Keratinocyte (primary cell): ENCODE data around the gene CHMP2B. TPM values are rescaled to one million over a fixed set of nuclear protein-coding genes. Genes with fewer than 3 reads are reported as not detected.

Source experiments
- DNase-seq: peaks from one replicate; pipeline ENCODE4 v3.0.0-alpha.2; 2011; ENCODE audit warnings: low read depth, missing footprints, low spot score
- FAIRE-seq: peaks from 2 replicates; lab custom pipeline; 2011; peaks lifted over from hg19 to GRCh38; lab: Jason Lieb, UNC
- H2AFZ ChIP-seq: 2 replicates; pipeline ENCODE4 v1.6.0; 2012; ENCODE audit warnings: low read length, control low read depth, inconsistent platforms; ENCODE audit not compliant: control insufficient read depth
- H3K27ac ChIP-seq: 2 replicates; pipeline ENCODE4 v1.5.1; 2011; ENCODE audit warnings: low read length; ENCODE audit not compliant: control insufficient read depth, insufficient read depth
- H3K27me3 ChIP-seq: 3 replicates; pipeline ENCODE4 v1.6.0; 2011; ENCODE audit warnings: low read length; ENCODE audit not compliant: control insufficient read depth, insufficient read depth; ENCODE audit errors: extremely low read depth
- H3K36me3 ChIP-seq, 2 experiments: 2 replicates in 1 of 2; 3 replicates in 1 of 2; pipeline ENCODE4 v1.5.1; 2011; ENCODE audit warnings: low read length in 2 of 2, mild to moderate bottlenecking in 1 of 2; ENCODE audit not compliant: control insufficient read depth in 2 of 2, insufficient read depth in 2 of 2; ENCODE audit errors: extremely low read depth in 1 of 2
- H3K4me1 ChIP-seq: 3 replicates; pipeline ENCODE4 v1.5.1; 2011; ENCODE audit warnings: low read length; ENCODE audit not compliant: control insufficient read depth, insufficient read depth; ENCODE audit errors: extremely low read depth
- H3K4me2 ChIP-seq: 3 replicates; pipeline ENCODE4 v1.6.0; 2011; ENCODE audit warnings: low read depth, low read length; ENCODE audit not compliant: control insufficient read depth, insufficient read depth; ENCODE audit errors: extremely low read depth
- H3K4me3 ChIP-seq, 3 experiments: fragments of 200-600 bp in 1 of 3; sonication (generic) in 1 of 3; 2 replicates in 2 of 3; 3 replicates in 1 of 3; pipeline ENCODE4 v1.5.1; 2011 to 2016; ENCODE audit warnings: low read length in 3 of 3, mild to moderate bottlenecking in 3 of 3, control low read depth in 2 of 3, inconsistent platforms in 1 of 3, low read depth in 1 of 3, mixed read lengths in 1 of 3, mixed run types in 1 of 3, moderate library complexity in 1 of 3; ENCODE audit not compliant: control insufficient read depth in 2 of 3, insufficient read depth in 2 of 3; ENCODE audit errors: extremely low read depth in 1 of 3
- H3K79me2 ChIP-seq: 2 replicates; pipeline ENCODE4 v1.6.0; 2012; ENCODE audit warnings: low read length; ENCODE audit not compliant: control insufficient read depth, insufficient read depth
- H3K9ac ChIP-seq: 3 replicates; pipeline ENCODE4 v1.6.0; 2011; ENCODE audit warnings: low read length; ENCODE audit not compliant: control insufficient read depth, insufficient read depth; ENCODE audit errors: extremely low read depth
- H3K9me1 ChIP-seq: 3 replicates; pipeline ENCODE4 v1.6.0; 2011; ENCODE audit warnings: low read length; ENCODE audit not compliant: control insufficient read depth, insufficient read depth; ENCODE audit errors: extremely low read depth
- H3K9me3 ChIP-seq: 2 replicates; pipeline ENCODE4 v1.5.1; 2012; ENCODE audit warnings: low read depth, low read length; ENCODE audit not compliant: control insufficient read depth
- H4K20me1 ChIP-seq: 3 replicates; pipeline ENCODE4 v1.6.0; 2011; ENCODE audit warnings: low read length; ENCODE audit not compliant: control insufficient read depth, insufficient read depth; ENCODE audit errors: extremely low read depth
- CTCF ChIP-seq, 3 experiments: IDR thresholded peaks in 1 of 3; conservative IDR thresholded peaks in 1 of 3; optimal IDR thresholded peaks in 1 of 3; 2 replicates in 2 of 3; 3 replicates in 1 of 3; pipeline versions ENCODE3 to v1.5.1; 2011; ENCODE audit warnings: low read length in 3 of 3, mild to moderate bottlenecking in 3 of 3, moderate library complexity in 2 of 3, control low read depth in 1 of 3, inconsistent platforms in 1 of 3; ENCODE audit not compliant: insufficient read depth in 2 of 3; ENCODE audit errors: extremely low read depth in 1 of 3
- EZH2 ChIP-seq: IDR thresholded peaks from one replicate; pipeline ENCODE4 v1.6.1; 2012; ENCODE audit warnings: inconsistent platforms, mild to moderate bottlenecking, low read length, moderate library complexity
- dilution Hi-C: fragments of 300-500 bp; cut with MboI; formaldehyde crosslinking; loops from one replicate; pipeline ENCODE4 v1.7.0; 2020; ENCODE audit warnings: low sequenced_read_pairs; ENCODE audit not compliant: extremely low pct_ligation_motif_present
- polyA plus RNA-seq, 5 experiments: library from polyadenylated mRNA; depleted of rRNA in 3 of 5; stranded (reverse) in 3 of 5; stranded (forward) in 1 of 5; unstranded in 1 of 5; fragments of >200 nt; gene quantifications; 1 replicate in 1 of 5; 2 replicates in 3 of 5; 3 replicates in 1 of 5; pipeline versions ENCODE4 v1.2.1 to v1.2.3, GENCODE V29; 2011 to 2012; ENCODE audit warnings: missing spikeins in 2 of 5, low read depth in 1 of 5, low replicate concordance in 1 of 5

CHMP2B gene
- polyA plus RNA-seq, 1 donor (not counting 4 experiments of a cell fraction or from before 2014, with no cell fraction given): 38.2 TPM

GRCh38 chr3:87218560-87218959, 8.5 kb upstream of the CHMP2B start:
- dilution Hi-C loops: no loop called here
- Histone ChIP-seq H3K4me2 (no peak overlapping the region), H3K4me3 (no peak overlapping the region), H3K9me1 (no peaks in the 10 kb centered on the region), H3K4me1 (no peaks in the 10 kb centered on the region), H2AFZ (no peak overlapping the region), H3K36me3 (no peaks in the 10 kb centered on the region), H3K9me3 (no peaks in the 10 kb centered on the region), H4K20me1 (no peaks in the 10 kb centered on the region), H3K9ac (no peak overlapping the region), H3K27ac (no peak overlapping the region), H3K27me3 (no peaks in the 10 kb centered on the region), H3K79me2 (no peaks in the 10 kb centered on the region)
- DNase-seq: no peak
- TF ChIP-seq EZH2: no peak
- no peak for TF ChIP-seq CTCF (optimal IDR thresholded peaks at IDR 0.05 in 1 of 3, IDR thresholded peaks at IDR 0.05 in 1 of 3, conservative IDR thresholded peaks at IDR 0.05 in 1 of 3; ENCODE audit: extremely low read depth in 1 of 3, insufficient read depth in 2 of 3, low read length in 3 of 3)
- no peak for FAIRE-seq

- no peak overlapping the region for H3K4me3 ChIP-seq
- TF ChIP-seq CTCF (optimal IDR thresholded peaks at IDR 0.05 in 1 of 3, IDR thresholded peaks at IDR 0.05 in 1 of 3, conservative IDR thresholded peaks at IDR 0.05 in 1 of 3; ENCODE audit: extremely low read depth in 1 of 3, insufficient read depth in 2 of 3, low read length in 3 of 3): no peak
- TF ChIP-seq EZH2: no peak
- DNase-seq: no peak
- no peaks in the 10 kb centered on the region for H3K9me3 ChIP-seq
- H4K20me1 ChIP-seq: no peaks in the 10 kb centered on the region
- no peak overlapping the region for H3K27ac ChIP-seq
- no peak for FAIRE-seq
- H3K79me2 ChIP-seq: no peaks in the 10 kb centered on the region
- no peak overlapping the region for H3K9ac ChIP-seq
- no peaks in the 10 kb centered on the region for H3K4me1 ChIP-seq
- no peak overlapping the region for H3K4me2 ChIP-seq
- dilution Hi-C loops: no loop called here
- no peaks in the 10 kb centered on the region for H3K9me1 ChIP-seq
- no peak overlapping the region for H2AFZ ChIP-seq
- H3K27me3 ChIP-seq: no peaks in the 10 kb centered on the region
- no peaks in the 10 kb centered on the region for H3K36me3 ChIP-seq
These were observed 7.5 kb upstream of the CHMP2B start for GRCh38 chr3:87219611-87220010.
